GM12874 (cell line): ENCODE data around the gene PKIG.

ENCODE experiments used
- TF ChIP-seq, protein P1 (sequence below): IDR thresholded peaks from 2 replicates; pipeline ENCODE4 v1.5.1; 2011; ENCODE audit warnings: low read depth, mild to moderate bottlenecking, control low read depth, low read length, moderate library complexity; ENCODE audit not compliant: insufficient read depth

Gene PKIG

DNA sequence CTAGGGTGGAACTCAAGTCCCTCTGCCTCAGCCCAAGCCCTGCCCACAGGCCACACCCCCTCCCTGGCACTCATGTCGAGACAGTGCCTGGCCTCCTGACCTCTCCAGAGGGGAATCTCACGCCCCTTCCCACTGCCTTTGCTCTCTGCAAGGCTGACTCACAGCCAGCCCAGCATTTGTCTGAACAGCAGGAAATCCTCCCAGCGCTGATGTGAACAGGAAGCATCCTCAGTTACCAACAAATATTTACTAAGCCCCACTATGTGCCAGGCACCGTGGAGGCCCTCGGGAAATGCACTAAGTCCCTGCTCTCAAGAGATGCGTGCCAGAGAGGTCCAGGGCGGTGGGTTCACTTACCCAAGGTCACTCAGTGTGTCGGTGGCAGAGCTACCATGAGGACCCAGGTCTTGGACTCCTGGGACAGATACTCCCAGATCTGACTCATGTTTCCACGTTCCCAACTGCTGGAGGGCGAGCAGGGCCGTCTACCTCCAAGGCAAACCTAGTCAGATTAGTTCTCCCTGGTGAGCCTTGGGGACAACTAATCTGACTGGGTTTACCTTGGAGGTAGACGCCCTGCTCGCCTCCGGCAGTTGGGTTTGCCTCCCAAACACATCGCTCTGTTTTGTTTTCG, 61.3 kb downstream of the PKIG start:
- TF ChIP-seq, protein P1, sequence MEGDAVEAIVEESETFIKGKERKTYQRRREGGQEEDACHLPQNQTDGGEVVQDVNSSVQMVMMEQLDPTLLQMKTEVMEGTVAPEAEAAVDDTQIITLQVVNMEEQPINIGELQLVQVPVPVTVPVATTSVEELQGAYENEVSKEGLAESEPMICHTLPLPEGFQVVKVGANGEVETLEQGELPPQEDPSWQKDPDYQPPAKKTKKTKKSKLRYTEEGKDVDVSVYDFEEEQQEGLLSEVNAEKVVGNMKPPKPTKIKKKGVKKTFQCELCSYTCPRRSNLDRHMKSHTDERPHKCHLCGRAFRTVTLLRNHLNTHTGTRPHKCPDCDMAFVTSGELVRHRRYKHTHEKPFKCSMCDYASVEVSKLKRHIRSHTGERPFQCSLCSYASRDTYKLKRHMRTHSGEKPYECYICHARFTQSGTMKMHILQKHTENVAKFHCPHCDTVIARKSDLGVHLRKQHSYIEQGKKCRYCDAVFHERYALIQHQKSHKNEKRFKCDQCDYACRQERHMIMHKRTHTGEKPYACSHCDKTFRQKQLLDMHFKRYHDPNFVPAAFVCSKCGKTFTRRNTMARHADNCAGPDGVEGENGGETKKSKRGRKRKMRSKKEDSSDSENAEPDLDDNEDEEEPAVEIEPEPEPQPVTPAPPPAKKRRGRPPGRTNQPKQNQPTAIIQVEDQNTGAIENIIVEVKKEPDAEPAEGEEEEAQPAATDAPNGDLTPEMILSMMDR = no peak

DNA sequence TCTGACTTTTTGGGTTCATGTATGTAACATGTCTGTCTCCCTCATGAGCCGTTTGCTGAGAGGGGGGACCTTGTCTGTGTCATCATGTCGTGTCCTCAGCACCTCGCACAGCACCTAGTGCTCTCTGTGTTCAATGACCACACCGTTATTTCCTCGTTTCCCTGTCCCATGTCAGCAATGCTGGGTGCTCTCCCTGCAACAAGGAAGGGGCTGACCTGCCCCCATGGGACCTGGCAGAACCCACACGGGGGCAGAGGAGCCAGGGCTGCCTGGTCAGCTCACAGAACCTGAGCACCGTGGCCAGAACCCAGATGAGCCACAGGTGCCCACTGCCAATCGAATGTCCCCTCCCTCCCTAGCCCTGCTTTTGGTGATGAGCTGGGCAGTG, 61.8 kb downstream of the PKIG start:
- TF ChIP-seq, protein P1 = no peak

DNA sequence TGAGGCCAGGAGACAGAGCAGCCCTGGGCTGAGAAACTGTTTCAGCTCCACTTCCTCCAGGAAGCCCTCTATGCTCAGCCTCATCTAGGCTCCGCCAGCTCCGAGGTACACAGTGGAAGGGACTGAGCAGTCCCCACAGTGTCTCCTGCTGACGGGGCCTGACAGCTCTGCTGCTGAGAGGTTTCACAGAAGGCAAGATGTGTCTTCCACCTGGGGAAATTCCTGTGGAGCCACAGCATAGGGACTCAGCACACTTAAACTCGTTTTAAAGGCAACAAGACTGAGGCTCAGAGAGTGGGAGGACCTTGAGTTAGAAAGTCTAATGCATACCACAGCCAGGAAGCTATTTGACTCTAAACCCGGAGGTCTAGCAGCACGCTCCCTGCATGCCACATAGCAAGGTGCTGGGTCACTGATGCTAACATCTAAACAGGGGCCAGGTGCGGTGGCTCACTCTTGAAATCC, 62.3 kb downstream of the PKIG start:
- TF ChIP-seq, protein P1 = no peak

DNA sequence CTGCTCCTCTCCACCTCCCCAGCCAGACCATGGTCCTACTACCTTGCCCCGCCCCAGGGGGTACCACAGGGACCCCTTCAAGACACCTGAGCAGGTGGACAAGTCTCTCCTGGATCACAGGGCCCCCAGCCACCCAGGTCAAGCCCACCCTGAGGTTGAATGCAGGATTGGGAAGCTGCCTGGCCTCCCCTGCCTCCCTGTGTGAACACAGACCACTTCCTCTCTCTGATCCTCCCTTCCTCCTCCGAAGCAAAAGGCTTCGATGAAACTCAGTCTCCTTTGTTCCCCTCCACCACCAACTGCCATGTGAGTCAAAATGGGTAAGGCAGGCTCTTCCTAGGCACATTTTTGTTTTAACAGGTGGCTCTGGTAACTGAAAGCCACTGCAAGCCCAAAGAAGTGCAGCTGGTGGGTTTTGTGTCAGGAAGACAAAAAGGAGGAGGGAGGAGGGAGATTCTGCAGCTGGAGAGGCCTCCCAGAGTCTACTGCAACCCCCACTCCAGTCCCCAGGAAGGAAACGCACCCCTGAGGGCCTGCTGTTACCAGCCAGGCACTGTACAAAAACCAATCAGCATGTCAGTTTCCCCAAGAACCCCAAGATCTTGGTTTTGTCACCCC, 63.8 kb downstream of the PKIG start:
- TF ChIP-seq, protein P1 = no peak

DNA sequence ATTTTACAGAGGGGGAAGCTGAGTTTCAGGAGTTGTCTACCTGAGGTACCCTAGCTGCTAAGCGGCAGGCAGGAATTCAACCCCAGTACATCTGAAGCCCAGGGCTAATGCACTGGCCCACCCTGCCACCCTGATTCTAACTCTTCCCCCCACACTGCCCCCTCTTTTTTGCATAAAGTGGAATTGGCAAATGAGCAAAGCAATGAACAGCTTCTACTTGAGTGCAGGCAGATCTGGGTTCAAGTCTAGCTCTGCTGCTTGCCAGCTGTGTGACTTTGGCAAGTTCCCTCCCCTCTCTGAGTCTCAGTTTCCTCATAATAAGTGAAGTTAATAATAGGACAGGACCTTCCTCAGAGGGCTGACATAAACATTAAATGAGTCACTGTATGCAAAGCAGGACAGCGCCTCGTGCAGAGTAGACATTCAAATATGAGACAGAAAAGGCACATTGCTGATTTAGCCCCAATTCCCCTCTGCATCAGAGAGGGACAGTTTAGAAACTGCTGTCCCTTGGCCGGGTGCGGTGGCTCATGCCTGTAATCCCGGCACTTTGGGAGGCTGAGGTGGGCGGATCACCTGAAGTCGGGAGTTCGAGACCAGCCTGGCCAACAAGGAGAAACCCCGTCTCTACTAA, 64.4 kb downstream of the PKIG start:
- TF ChIP-seq, protein P1 = no peak

DNA sequence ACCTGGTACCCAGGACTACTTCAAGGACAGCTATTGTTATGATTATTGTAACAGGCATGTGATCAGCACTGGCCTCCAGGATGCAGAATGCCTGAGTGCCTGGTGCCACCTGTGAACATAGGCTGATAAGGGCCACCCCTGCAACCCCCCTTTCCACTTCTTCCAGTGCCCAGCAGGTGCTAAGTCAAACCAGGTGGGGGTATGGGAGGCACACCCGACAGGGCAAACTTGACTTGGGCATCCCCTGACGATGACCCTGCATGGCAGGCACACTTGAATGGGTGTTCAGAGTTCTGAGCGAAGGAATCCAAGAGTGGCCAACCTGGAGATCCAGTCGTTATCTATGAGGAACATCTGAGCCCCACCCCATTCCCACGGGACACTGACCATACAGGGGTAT, 65.7 kb downstream of the PKIG start:
- TF ChIP-seq, protein P1 = no peak

DNA sequence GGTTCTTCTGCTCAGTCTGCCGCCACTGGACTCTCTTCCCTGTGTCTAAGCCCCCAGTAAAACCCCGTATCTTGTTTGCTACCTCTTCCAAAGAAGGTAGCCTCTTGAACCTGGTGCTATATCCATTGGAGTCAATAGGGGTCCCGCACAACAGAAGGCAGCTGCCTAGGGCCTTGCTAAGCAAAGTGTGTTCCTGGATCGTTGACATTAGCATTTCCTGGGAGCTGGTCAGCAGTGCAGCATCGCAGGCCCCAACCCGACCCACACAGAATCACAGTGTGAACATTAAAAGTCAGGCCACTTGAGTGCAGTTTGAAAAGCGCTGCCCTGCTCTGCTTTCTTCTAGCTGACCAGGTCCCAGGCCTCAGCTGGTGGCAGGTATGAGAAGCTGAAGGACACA, 66.2 kb downstream of the PKIG start:
- TF ChIP-seq, protein P1 = 0 out of 2 replicates have a peak, but pooled peaks have one; percentile 0
